Muscle layer of duodenum (tissue), 2 donors: ENCODE data around the gene SLK.
A peak's percentile ranks its signal among the peaks of the same experiment; 100 is the strongest.

ENCODE experiments used
- H3K27ac ChIP-seq: one replicate; pipeline ENCODE4 v1.7.0; 2013; ENCODE audit warnings: mild to moderate bottlenecking, low read length
- H3K27me3 ChIP-seq: one replicate; pipeline ENCODE4 v1.7.0; 2013; ENCODE audit warnings: low read depth, mild to moderate bottlenecking, control low read depth, low read length
- H3K36me3 ChIP-seq, 2 donors: one replicate each; pipeline ENCODE4 v1.7.0; 2013; ENCODE audit warnings: low read length in 2 of 2, control low read depth in 1 of 2, mild to moderate bottlenecking in 1 of 2; ENCODE audit not compliant: insufficient read depth in 2 of 2, control insufficient read depth in 1 of 2
- H3K4me1 ChIP-seq, 2 donors: one replicate each; pipeline ENCODE4 v1.7.0; 2013; ENCODE audit warnings: low read length in 2 of 2, mild to moderate bottlenecking in 2 of 2, control low read depth in 1 of 2, moderate library complexity in 1 of 2; ENCODE audit not compliant: insufficient read depth in 2 of 2, control insufficient read depth in 1 of 2
- H3K4me3 ChIP-seq, 2 donors: one replicate each; pipeline ENCODE4 v1.7.0; 2013; ENCODE audit warnings: low read length in 2 of 2, low read depth in 1 of 2, mild to moderate bottlenecking in 1 of 2
- H3K9me3 ChIP-seq, 2 donors: one replicate each; pipeline ENCODE4 v1.7.0; 2013; ENCODE audit warnings: low read length in 2 of 2, control low read depth in 1 of 2, mild to moderate bottlenecking in 1 of 2; ENCODE audit not compliant: control insufficient read depth in 1 of 2
- donor health status: healthy.

The SLK gene

GRCh38 chr10:104041891-104042535 is 75.1 kb downstream of the SLK start:
- H3K9me3 ChIP-seq = no peaks in the 10 kb centered on the region
- H3K36me3 ChIP-seq = no peaks in the 10 kb centered on the region
- no peaks in the 10 kb centered on the region for H3K4me1 ChIP-seq
- no peaks in the 10 kb centered on the region for H3K27me3 ChIP-seq
- H3K4me3 ChIP-seq = no peak overlapping the region
- no peak overlapping the region for H3K27ac ChIP-seq

- Histone ChIP-seq H3K9me3 (no peaks in the 10 kb centered on the region), H3K36me3 (no peaks in the 10 kb centered on the region), H3K27ac (no peak overlapping the region), H3K4me3 (no peak overlapping the region), H3K4me1 (no peaks in the 10 kb centered on the region), H3K27me3 (no peaks in the 10 kb centered on the region)
Measured at GRCh38 chr10:104043185-104043830, 76.4 kb downstream of the SLK start.

- Histone ChIP-seq H3K27ac (no peak overlapping the region), H3K4me3 (no peak overlapping the region), H3K36me3 (no peaks in the 10 kb centered on the region), H3K9me3 (no peaks in the 10 kb centered on the region), H3K27me3 (no peaks in the 10 kb centered on the region), H3K4me1 (no peaks in the 10 kb centered on the region)
Measured at GRCh38 chr10:104043854-104044253, 76.9 kb downstream of the SLK start.

- H3K4me1 ChIP-seq = no peaks in the 10 kb centered on the region
- H3K27ac ChIP-seq = no peak overlapping the region
- no peaks in the 10 kb centered on the region for H3K36me3 ChIP-seq
- no peaks in the 10 kb centered on the region for H3K9me3 ChIP-seq
- H3K27me3 ChIP-seq = no peaks in the 10 kb centered on the region
- no peak overlapping the region for H3K4me3 ChIP-seq
Measured at GRCh38 chr10:104045151-104046089, 78.5 kb downstream of the SLK start.

GRCh38 chr10:104046651-104047050 is 79.7 kb downstream of the SLK start:
- H3K4me3 ChIP-seq = no peak overlapping the region
- H3K4me1 ChIP-seq = no peaks in the 10 kb centered on the region
- no peaks in the 10 kb centered on the region for H3K27me3 ChIP-seq
- H3K36me3 ChIP-seq = no peaks in the 10 kb centered on the region
- H3K9me3 ChIP-seq = no peaks in the 10 kb centered on the region
- H3K27ac ChIP-seq = no peak overlapping the region

GRCh38 chr10:104049504-104050250 is 82.7 kb downstream of the SLK start:
- no peaks in the 10 kb centered on the region for H3K36me3 ChIP-seq
- H3K27me3 ChIP-seq = no peaks in the 10 kb centered on the region
- H3K4me1 ChIP-seq = no peaks in the 10 kb centered on the region
- no peak overlapping the region for H3K4me3 ChIP-seq
- H3K27ac ChIP-seq = peak overlapping the region; percentile 40
- H3K9me3 ChIP-seq = no peaks in the 10 kb centered on the region

GRCh38 chr10:104052431-104052830 is 85.5 kb downstream of the SLK start:
- peak overlapping the region; percentile 63 for H3K27ac ChIP-seq
- no peak overlapping the region for H3K4me3 ChIP-seq
- no peaks in the 10 kb centered on the region for H3K36me3 ChIP-seq

GRCh38 chr10:104053201-104053600 is 86.3 kb downstream of the SLK start:
- H3K4me1 ChIP-seq = no peaks in the 10 kb centered on the region
- no peak overlapping the region for H3K27ac ChIP-seq
- no peaks in the 10 kb centered on the region for H3K9me3 ChIP-seq
- no peaks in the 10 kb centered on the region for H3K36me3 ChIP-seq
- no peak overlapping the region for H3K4me3 ChIP-seq
- H3K27me3 ChIP-seq = no peaks in the 10 kb centered on the region

More at GRCh38 chr10:104052431-104052830, 85.5 kb downstream of the SLK start:
- H3K9me3 ChIP-seq = no peaks in the 10 kb centered on the region
- H3K4me1 ChIP-seq = no peaks in the 10 kb centered on the region
- no peaks in the 10 kb centered on the region for H3K27me3 ChIP-seq

GRCh38 chr10:104054430-104054829 is 87.5 kb downstream of the SLK start:
- H3K36me3 ChIP-seq = no peaks in the 10 kb centered on the region

GRCh38 chr10:104056619-104057273 is 89.8 kb downstream of the SLK start:
- Histone ChIP-seq H3K27me3 (no peaks in the 10 kb centered on the region), H3K36me3 (no peaks in the 10 kb centered on the region), H3K4me3 (no peak overlapping the region), H3K4me1 (no peaks in the 10 kb centered on the region), H3K27ac (no peak overlapping the region), H3K9me3 (no peaks in the 10 kb centered on the region)

More at GRCh38 chr10:104054430-104054829, 87.5 kb downstream of the SLK start:
- Histone ChIP-seq H3K4me3 (no peak overlapping the region), H3K4me1 (no peaks in the 10 kb centered on the region), H3K27me3 (no peaks in the 10 kb centered on the region), H3K9me3 (no peaks in the 10 kb centered on the region), H3K27ac (no peak overlapping the region)
